ENCODE measurements around the gene SLC25A43. TPM values are rescaled to one million over a fixed set of nuclear protein-coding genes. Genes with fewer than 3 reads are reported as not detected.
A peak's percentile ranks its signal among the peaks of the same experiment; 100 is the strongest.
"Not testable (repeated sequence)": the region's sequence is repeated elsewhere in the genome, so short reads cannot be mapped to it uniquely, and the experiment has no call there.

The SLC25A43 gene
- total RNA-seq, 1 donor: 22.0 TPM

GRCh38 chrX:119421016-119421705, 22.0 kb downstream of the SLC25A43 start:
- no peak for DNase-seq (ENCODE audit: low read depth)
- H3K4me3 ChIP-seq (ENCODE audit: low read depth, low read length): no peak overlapping the region
- TF ChIP-seq CTCF (IDR thresholded peaks at IDR 0.05; ENCODE audit: insufficient read depth, low read depth, low read length): no peak

GRCh38 chrX:119423631-119424030, 24.5 kb downstream of the SLC25A43 start:
- no peak overlapping the region for H3K4me3 ChIP-seq (ENCODE audit: low read depth, low read length)
- TF ChIP-seq CTCF (IDR thresholded peaks at IDR 0.05; ENCODE audit: insufficient read depth, low read depth, low read length): no peak
- peak; percentile 45 for DNase-seq (ENCODE audit: low read depth)

- no peak for TF ChIP-seq CTCF (IDR thresholded peaks at IDR 0.05; ENCODE audit: insufficient read depth, low read depth, low read length)
- no peak for DNase-seq (ENCODE audit: low read depth)
- H3K4me3 ChIP-seq (ENCODE audit: low read depth, low read length): no peak overlapping the region
Measured at GRCh38 chrX:119424999-119425398, 25.9 kb downstream of the SLC25A43 start.

- no peak for DNase-seq (ENCODE audit: low read depth)
- no peak overlapping the region for H3K4me3 ChIP-seq (ENCODE audit: low read depth, low read length)
- TF ChIP-seq CTCF (IDR thresholded peaks at IDR 0.05; ENCODE audit: insufficient read depth, low read depth, low read length): no peak
Measured at GRCh38 chrX:119427024-119427794, 28.1 kb downstream of the SLC25A43 start.

GRCh38 chrX:119427795-119428185, 28.7 kb downstream of the SLC25A43 start:
- TF ChIP-seq CTCF (IDR thresholded peaks at IDR 0.05; ENCODE audit: insufficient read depth, low read depth, low read length): no peak
- no peak for DNase-seq (ENCODE audit: low read depth)
- H3K4me3 ChIP-seq (ENCODE audit: low read depth, low read length): no peak overlapping the region

- H3K4me3 ChIP-seq (ENCODE audit: low read depth, low read length): no peak overlapping the region
- TF ChIP-seq CTCF (IDR thresholded peaks at IDR 0.05; ENCODE audit: insufficient read depth, low read depth, low read length): no peak
- no peak for DNase-seq (ENCODE audit: low read depth)
Measured at GRCh38 chrX:119429471-119429870, 30.3 kb downstream of the SLC25A43 start.

GRCh38 chrX:119441295-119441694, 42.2 kb downstream of the SLC25A43 start:
- not testable (repeated sequence) for H3K4me3 ChIP-seq (ENCODE audit: low read depth, low read length); DNase-seq (ENCODE audit: low read depth)
